Activated CD4-positive, alpha-beta memory T cell treated with anti-CD3 and anti-CD28 coated beads for 36 hours (primary cell): ENCODE results near the gene EIF1. TPM values are rescaled to one million over a fixed set of nuclear protein-coding genes. Genes with fewer than 3 reads are reported as not detected.

Experiments used
- CTCF ChIA-PET: fragments of 350-600 bp; sonication (Branson Sonifier 250); formaldehyde crosslinking; loops from one replicate; lab custom pipeline; 2021; ENCODE audit warnings: antibody characterized with exemption, inconsistent platforms; lab: Charles Lee
- POLR2A ChIA-PET: fragments of 350-600 bp; sonication (Branson Sonifier 250); formaldehyde crosslinking; loops from one replicate; lab custom pipeline; 2021; ENCODE audit warnings: antibody characterized with exemption; lab: Charles Lee
- DNase-seq: peaks from one replicate; pipeline ENCODE4 v3.0.0-alpha.2; 2020
- H3K27ac Mint-ChIP-seq: one replicate; pipeline ENCODE4 v1.8.0; 2021; ENCODE audit warnings: mixed read lengths
- H3K27me3 Mint-ChIP-seq: one replicate; pipeline ENCODE4 v1.8.0; 2021; ENCODE audit warnings: mixed read lengths
- H3K36me3 Mint-ChIP-seq: one replicate; pipeline ENCODE4 v1.8.0; 2021; ENCODE audit warnings: mixed read lengths
- H3K4me1 Mint-ChIP-seq: one replicate; pipeline ENCODE4 v1.8.0; 2021; ENCODE audit warnings: low read depth, mixed read lengths
- H3K4me3 Mint-ChIP-seq: one replicate; pipeline ENCODE4 v1.8.0; 2021; ENCODE audit warnings: mild to moderate bottlenecking, mixed read lengths
- H3K9me3 Mint-ChIP-seq: one replicate; pipeline ENCODE4 v1.8.0; 2021; ENCODE audit warnings: mixed read lengths
- intact Hi-C: fragments of 100-400 bp; cut with micrococcal nuclease; formaldehyde crosslinking; loops from one replicate; pipeline ENCODE4 v1.15.1; 2023
- total RNA-seq, 2 experiments: library from RNA; stranded (reverse); gene quantifications; one replicate each; pipeline ENCODE4 v1.2.3, GENCODE V29; 2021

Gene EIF1
- total RNA-seq, 2 experiments from 2014 or later, result 1,052 to 1,072 TPM

- POLR2A ChIA-PET, result no interaction called here
These were observed 37.7 kb upstream of the EIF1 start for GRCh38 chr17:41650794-41651624.

GRCh38 chr17:41651625-41652460 is 36.8 kb upstream of the EIF1 start:
- H3K36me3 Mint-ChIP-seq, result no peaks in the 10 kb centered on the region
- CTCF ChIA-PET, result interaction anchor here (8.8 to 13.0 kb wide), 2 partner anchors 13 to 101 kb away, joined by 184 to 450 read pairs; no protein-coding TSS in a partner anchor
- H3K27ac Mint-ChIP-seq, result no peak overlapping the region
- peaks cover 11% of the 10 kb centered on the region for H3K4me1 Mint-ChIP-seq
- H3K27me3 Mint-ChIP-seq, result no peaks in the 10 kb centered on the region
- H3K4me3 Mint-ChIP-seq, result no peak overlapping the region
- no peak for DNase-seq
- POLR2A ChIA-PET, result no interaction called here
- intact Hi-C loops, result no loop called here
- H3K9me3 Mint-ChIP-seq, result no peaks in the 10 kb centered on the region

More at GRCh38 chr17:41650794-41651624, 37.7 kb upstream of the EIF1 start:
- Mint-ChIP-seq H3K27me3 (no peaks in the 10 kb centered on the region), H3K9me3 (no peaks in the 10 kb centered on the region), H3K27ac (no peak overlapping the region), H3K4me1 (peaks cover 11% of the 10 kb centered on the region), H3K36me3 (no peaks in the 10 kb centered on the region), H3K4me3 (no peak overlapping the region)
- CTCF ChIA-PET, result interaction anchor here (0.9 to 13.0 kb wide), 6 partner anchors 14 to 704 kb away, joined by 3 to 450 read pairs (median 4); no protein-coding TSS in a partner anchor
- intact Hi-C loops, result no loop called here
- DNase-seq, result no peak

DNA sequence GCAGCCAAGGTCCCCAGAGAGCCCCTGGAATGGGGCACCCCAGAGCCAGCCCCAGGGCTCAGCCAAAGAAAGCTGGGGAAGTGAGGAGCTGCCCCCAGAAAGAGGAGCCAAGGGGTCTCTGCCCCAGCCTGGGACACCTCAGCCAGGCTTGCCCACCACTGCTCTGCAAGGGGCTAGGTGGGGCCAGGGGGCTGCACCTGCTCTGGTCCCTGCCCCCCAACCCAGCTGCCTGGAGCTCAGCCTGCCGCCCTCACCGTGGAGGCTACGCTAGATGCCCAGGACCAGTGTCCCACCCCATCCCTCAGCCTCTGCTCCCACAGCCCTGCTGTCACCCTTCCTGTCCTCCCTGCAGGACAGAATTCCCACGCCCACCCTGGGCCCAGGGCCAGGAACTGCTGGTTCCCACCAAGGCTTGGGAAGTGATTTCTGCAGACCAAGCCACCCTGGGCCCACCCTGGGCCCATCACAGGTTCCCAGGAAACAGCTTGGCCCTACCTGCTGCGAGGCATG is 36.2 kb upstream of the EIF1 start:
- no peak overlapping the region for H3K4me3 Mint-ChIP-seq
- H3K27ac Mint-ChIP-seq, result no peak overlapping the region
- H3K27me3 Mint-ChIP-seq, result no peaks in the 10 kb centered on the region
- H3K9me3 Mint-ChIP-seq, result no peaks in the 10 kb centered on the region
- intact Hi-C loops, result no loop called here
- CTCF ChIA-PET, result interaction anchor here (13.0 kb wide), 1 partner anchor 13 kb away, joined by 450 read pairs; no protein-coding TSS in a partner anchor
- H3K36me3 Mint-ChIP-seq, result no peaks in the 10 kb centered on the region
- DNase-seq, result no peak
- peaks cover 11% of the 10 kb centered on the region for H3K4me1 Mint-ChIP-seq
- POLR2A ChIA-PET, result no interaction called here

DNA sequence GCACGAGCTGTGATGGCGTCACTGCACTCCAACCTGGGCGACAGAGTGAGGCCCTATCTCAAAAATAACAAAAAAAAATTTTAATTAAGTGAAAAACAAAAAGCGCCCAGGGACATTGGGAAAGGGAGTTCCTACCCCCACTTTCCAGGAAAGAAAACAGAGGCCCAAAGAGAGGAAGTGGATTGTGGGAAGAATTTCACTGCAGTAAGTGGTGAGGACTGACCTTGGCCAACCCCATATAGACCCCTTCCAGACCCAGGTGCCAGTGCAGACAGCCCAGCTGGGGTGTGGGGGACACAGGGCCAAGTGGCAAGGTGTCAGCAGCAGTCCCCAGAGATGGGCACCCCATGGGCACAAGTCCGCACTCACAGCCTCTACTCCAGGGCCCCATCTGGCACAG is 35.3 kb upstream of the EIF1 start:
- H3K4me1 Mint-ChIP-seq, result peaks cover 3% of the 10 kb centered on the region
- intact Hi-C loops, result no loop called here
- peaks cover 1% of the 10 kb centered on the region for H3K27me3 Mint-ChIP-seq
- no peak for DNase-seq
- ChIA-PET POLR2A (interaction anchor here (0.5 kb wide), 1 partner anchor 793 kb away, joined by 3 read pairs; no protein-coding TSS in a partner anchor), CTCF (interaction anchor here (0.8 to 13.0 kb wide), 3 partner anchors 12 to 104 kb away, joined by 3 to 450 read pairs (median 6); no protein-coding TSS in a partner anchor)
- no peak overlapping the region for H3K27ac Mint-ChIP-seq
- no peaks in the 10 kb centered on the region for H3K9me3 Mint-ChIP-seq
- no peak overlapping the region for H3K4me3 Mint-ChIP-seq
- H3K36me3 Mint-ChIP-seq, result no peaks in the 10 kb centered on the region

GRCh38 chr17:41653892-41654677 is 34.6 kb upstream of the EIF1 start:
- ChIA-PET CTCF (interaction anchor here (0.8 to 13.0 kb wide), 3 partner anchors 11 to 105 kb away, joined by 3 to 450 read pairs (median 6); no protein-coding TSS in a partner anchor), POLR2A (interaction anchor here (0.5 kb wide), 1 partner anchor 792 kb away, joined by 3 read pairs; no protein-coding TSS in a partner anchor)
- intact Hi-C loops, result no loop called here
- H3K27ac Mint-ChIP-seq, result no peak overlapping the region
- no peak for DNase-seq
- no peaks in the 10 kb centered on the region for H3K4me1 Mint-ChIP-seq
- no peaks in the 10 kb centered on the region for H3K36me3 Mint-ChIP-seq
- H3K9me3 Mint-ChIP-seq, result no peaks in the 10 kb centered on the region
- no peak overlapping the region for H3K4me3 Mint-ChIP-seq
- peaks cover 1% of the 10 kb centered on the region for H3K27me3 Mint-ChIP-seq

- H3K4me1 Mint-ChIP-seq, result no peaks in the 10 kb centered on the region
- no peak overlapping the region for H3K4me3 Mint-ChIP-seq
- ChIA-PET POLR2A (no interaction called here), CTCF (interaction anchor here (1.4 to 13.0 kb wide), 2 partner anchors 10 to 106 kb away, joined by 6 to 450 read pairs; no protein-coding TSS in a partner anchor)
- no peak for DNase-seq
- H3K36me3 Mint-ChIP-seq, result no peaks in the 10 kb centered on the region
- H3K27ac Mint-ChIP-seq, result no peak overlapping the region
- intact Hi-C loops, result no loop called here
- no peaks in the 10 kb centered on the region for H3K9me3 Mint-ChIP-seq
- peaks cover 1% of the 10 kb centered on the region for H3K27me3 Mint-ChIP-seq
These were observed 33.7 kb upstream of the EIF1 start for GRCh38 chr17:41654678-41655607.

DNA sequence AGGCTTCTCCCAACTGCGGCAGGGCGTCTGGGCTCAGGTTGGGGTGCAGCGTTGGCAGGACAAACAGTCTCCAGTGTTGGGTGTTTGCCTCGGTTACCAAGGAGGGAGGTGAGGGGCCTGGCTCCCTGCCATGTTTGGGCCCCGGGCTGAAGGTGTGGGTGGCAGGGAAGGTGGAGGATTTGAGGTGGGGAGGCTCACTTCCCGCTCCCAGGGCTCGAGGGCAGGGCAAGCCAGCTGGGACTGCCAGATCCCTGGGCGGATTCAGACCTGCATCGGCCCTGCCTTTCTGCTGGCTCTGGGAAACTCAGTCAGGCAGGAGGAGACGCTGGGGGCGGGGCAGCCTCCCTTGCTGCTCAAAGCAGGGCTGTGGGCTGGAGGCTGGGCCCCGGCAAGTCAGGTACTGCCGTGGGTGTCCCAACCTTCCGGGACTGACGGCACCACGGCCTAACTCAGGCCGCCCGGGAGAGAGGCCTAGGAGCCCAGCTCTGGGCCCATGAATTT is 33.0 kb upstream of the EIF1 start:
- no peak overlapping the region for H3K4me3 Mint-ChIP-seq
- intact Hi-C loops, result no loop called here
- CTCF ChIA-PET, result no interaction called here
- H3K36me3 Mint-ChIP-seq, result no peaks in the 10 kb centered on the region
- no peaks in the 10 kb centered on the region for H3K9me3 Mint-ChIP-seq
- no peaks in the 10 kb centered on the region for H3K4me1 Mint-ChIP-seq
- H3K27me3 Mint-ChIP-seq, result peaks cover 1% of the 10 kb centered on the region
- POLR2A ChIA-PET, result no interaction called here
- H3K27ac Mint-ChIP-seq, result no peak overlapping the region
- DNase-seq, result no peak

- H3K4me3 Mint-ChIP-seq, result no peak overlapping the region
- H3K36me3 Mint-ChIP-seq, result no peaks in the 10 kb centered on the region
- H3K4me1 Mint-ChIP-seq, result no peaks in the 10 kb centered on the region
- ChIA-PET POLR2A (no interaction called here), CTCF (no interaction called here)
- no peak for DNase-seq
- H3K27ac Mint-ChIP-seq, result no peak overlapping the region
- H3K27me3 Mint-ChIP-seq, result peaks cover 1% of the 10 kb centered on the region
- intact Hi-C loops, result no loop called here
- H3K9me3 Mint-ChIP-seq, result no peaks in the 10 kb centered on the region
These were observed 32.2 kb upstream of the EIF1 start for GRCh38 chr17:41656249-41657023.

DNA sequence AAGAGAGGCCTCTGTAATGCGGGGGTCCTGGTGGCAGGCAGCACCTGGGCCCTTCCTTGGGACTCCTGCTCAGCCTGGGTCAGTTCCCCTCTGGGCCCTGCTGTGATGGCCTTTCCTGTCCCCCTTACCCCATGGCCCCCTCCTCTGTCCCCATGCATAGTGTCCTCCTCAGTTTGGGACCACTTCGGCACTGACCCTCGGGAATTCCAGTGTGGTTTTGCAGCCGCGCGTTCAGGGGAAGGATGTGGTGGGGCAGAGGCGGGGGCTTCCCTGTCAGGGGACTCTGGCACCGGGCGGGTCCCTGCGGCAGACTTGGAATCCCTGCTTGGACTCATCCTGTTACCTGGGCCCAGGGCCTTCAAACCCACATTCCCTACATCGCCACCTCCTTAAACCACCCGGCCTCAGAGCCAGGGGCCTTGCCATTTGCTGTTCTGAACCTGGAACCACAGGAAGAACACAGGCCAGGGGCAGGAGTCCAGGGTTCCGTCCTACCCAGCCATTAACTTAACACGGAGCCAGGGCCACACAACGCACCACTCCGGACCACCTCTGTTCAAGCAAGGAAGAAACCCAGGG is 31.4 kb upstream of the EIF1 start:
- ChIA-PET CTCF (interaction anchor here (1.8 kb wide), 1 partner anchor 8 kb away, joined by 11 read pairs; no protein-coding TSS in a partner anchor), POLR2A (no interaction called here)
- Mint-ChIP-seq H3K9me3 (no peaks in the 10 kb centered on the region), H3K36me3 (no peaks in the 10 kb centered on the region), H3K27ac (no peak overlapping the region), H3K4me3 (no peak overlapping the region), H3K27me3 (peaks cover 1% of the 10 kb centered on the region), H3K4me1 (no peaks in the 10 kb centered on the region)
- intact Hi-C loops, result no loop called here
- DNase-seq, result no peak
